Fibroblast of skin of back (primary cell): ENCODE results near the gene PAQR5.

Source experiments
- DNase-seq: peaks from one replicate; pipeline ENCODE4 v3.0.0-alpha.2; 2013

The PAQR5 gene

GRCh38 chr15:69394556-69395282 lies 96.0 kb downstream of the PAQR5 start:
- DNase-seq: peak; percentile 69

- DNase-seq: no peak
These were observed 96.7 kb downstream of the PAQR5 start for GRCh38 chr15:69395460-69395859.

GRCh38 chr15:69395991-69396390 lies 97.3 kb downstream of the PAQR5 start:
- no peak for DNase-seq

GRCh38 chr15:69398491-69398891 lies 99.8 kb downstream of the PAQR5 start:
- peak; percentile 87 for DNase-seq

- DNase-seq: no peak
These were observed 102.1 kb downstream of the PAQR5 start for GRCh38 chr15:69400850-69401249.

- DNase-seq: no peak
These were observed 104.1 kb downstream of the PAQR5 start for GRCh38 chr15:69402816-69403215.

GRCh38 chr15:69403594-69403993 lies 104.9 kb downstream of the PAQR5 start:
- DNase-seq: peak; percentile 91

- DNase-seq: no peak
These were observed 106.4 kb downstream of the PAQR5 start for GRCh38 chr15:69405110-69405509.

GRCh38 chr15:69407719-69408400 lies 109.1 kb downstream of the PAQR5 start:
- no peak for DNase-seq

GRCh38 chr15:69408841-69409240 lies 110.1 kb downstream of the PAQR5 start:
- no peak for DNase-seq

- DNase-seq: peak; percentile 53
These were observed 111.6 kb downstream of the PAQR5 start for GRCh38 chr15:69410248-69410874.

- DNase-seq: no peak
These were observed 113.6 kb downstream of the PAQR5 start for GRCh38 chr15:69412274-69412673.

- DNase-seq: no peak
These were observed 114.0 kb downstream of the PAQR5 start for GRCh38 chr15:69412701-69413100.

GRCh38 chr15:69413822-69414700 lies 115.3 kb downstream of the PAQR5 start, which contains the start of gene KIF23:
Gene KIF23 (plus strand): TSS chr15:69414349. CDS start chr15:69414466, 117 bp downstream.
- peak; percentile 96 for DNase-seq

- DNase-seq: peak; percentile 97
These were observed 116.0 kb downstream of the PAQR5 start for GRCh38 chr15:69414701-69415167.

GRCh38 chr15:69415381-69415780 lies 116.7 kb downstream of the PAQR5 start:
- no peak for DNase-seq

- no peak for DNase-seq
These were observed 118.9 kb downstream of the PAQR5 start for GRCh38 chr15:69417581-69417980.

- DNase-seq: no peak
These were observed 122.8 kb downstream of the PAQR5 start for GRCh38 chr15:69421498-69421897.

- DNase-seq: no peak
These were observed 123.7 kb downstream of the PAQR5 start for GRCh38 chr15:69422336-69422895.

- no peak for DNase-seq
These were observed 125.3 kb downstream of the PAQR5 start for GRCh38 chr15:69424001-69424400.

- DNase-seq: no peak
These were observed 126.2 kb downstream of the PAQR5 start for GRCh38 chr15:69424748-69425413.

GRCh38 chr15:69433831-69434230 lies 135.1 kb downstream of the PAQR5 start:
- DNase-seq: no peak
